Activated naive CD4-positive, alpha-beta T cell treated with anti-CD3 and anti-CD28 coated beads, Interleukin-2, amount 50 U/mL, for 24 hours (primary cell): Measurements from ENCODE around the gene REM1.
"Not testable (repeated sequence)": the region's sequence is repeated elsewhere in the genome, so short reads cannot be mapped to it uniquely, and the experiment has no call there.

Experiments used
- H3K27ac Mint-ChIP-seq: one replicate; pipeline ENCODE4 v1.8.0; 2021; ENCODE audit warnings: mild to moderate bottlenecking, mixed read lengths
- H3K27me3 Mint-ChIP-seq: one replicate; pipeline ENCODE4 v1.8.0; 2021; ENCODE audit warnings: mixed read lengths
- H3K36me3 Mint-ChIP-seq: one replicate; pipeline ENCODE4 v1.8.0; 2021; ENCODE audit warnings: mixed read lengths
- H3K4me1 Mint-ChIP-seq: one replicate; pipeline ENCODE4 v1.8.0; 2021; ENCODE audit warnings: mixed read lengths
- H3K4me3 Mint-ChIP-seq: one replicate; pipeline ENCODE4 v1.8.0; 2021; ENCODE audit warnings: mild to moderate bottlenecking, mixed read lengths
- H3K9me3 Mint-ChIP-seq: one replicate; pipeline ENCODE4 v1.8.0; 2021; ENCODE audit warnings: mixed read lengths

Gene REM1

GRCh38 chr20:31474097-31474436, 1.0 kb upstream of the REM1 start:
- Mint-ChIP-seq H3K4me3 (no peak overlapping the region), H3K9me3 (peaks cover 3% of the 10 kb centered on the region), H3K27me3 (peaks cover 25% of the 10 kb centered on the region), H3K4me1 (peaks cover 6% of the 10 kb centered on the region), H3K27ac (no peak overlapping the region), H3K36me3 (peaks cover 1% of the 10 kb centered on the region)

DNA sequence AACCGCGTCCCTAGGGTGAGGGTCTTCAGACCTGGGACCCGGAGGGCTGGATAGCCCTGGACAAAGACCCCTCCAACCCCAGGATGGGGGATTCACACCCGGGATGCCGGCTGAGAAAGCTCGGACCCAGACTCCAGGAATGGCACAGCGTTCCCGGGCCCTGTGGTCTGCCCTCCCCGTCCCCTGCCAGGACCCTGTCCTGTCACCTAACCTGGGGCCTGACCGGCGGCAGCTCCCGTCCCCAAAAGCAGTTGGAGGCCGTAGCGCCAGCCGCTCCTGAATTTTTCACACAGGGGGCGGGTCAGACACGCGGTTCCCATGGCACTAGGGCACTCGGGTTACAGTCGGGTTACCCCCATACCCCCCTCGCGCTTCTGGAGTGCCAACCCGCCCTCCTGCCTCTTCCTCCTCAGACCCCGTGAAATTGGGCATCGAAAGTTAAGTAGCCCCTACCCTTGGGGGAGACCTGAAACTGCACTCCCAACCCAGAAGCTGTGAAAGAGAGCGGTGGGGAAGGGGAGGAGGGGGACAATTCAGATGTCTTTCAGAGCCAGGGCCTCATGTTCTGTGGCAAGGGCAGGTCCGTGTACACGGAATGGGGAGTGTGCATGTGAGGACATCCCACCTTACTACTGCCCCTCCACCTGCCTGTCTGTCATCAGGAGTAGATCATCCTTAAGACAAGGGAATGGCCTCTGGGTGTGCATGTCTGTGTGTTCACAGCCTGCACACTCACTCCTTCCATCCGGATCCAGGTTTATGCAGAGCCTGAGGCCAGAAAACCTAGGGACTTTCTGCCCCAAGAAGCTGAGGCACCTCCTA, 595 bp downstream of the REM1 start:
- no peak overlapping the region for H3K27ac Mint-ChIP-seq
- peaks cover 6% of the 10 kb centered on the region for H3K4me1 Mint-ChIP-seq
- peaks cover 3% of the 10 kb centered on the region for H3K9me3 Mint-ChIP-seq
- no peak overlapping the region for H3K4me3 Mint-ChIP-seq
- peaks cover 25% of the 10 kb centered on the region for H3K27me3 Mint-ChIP-seq
- peaks cover 1% of the 10 kb centered on the region for H3K36me3 Mint-ChIP-seq

DNA sequence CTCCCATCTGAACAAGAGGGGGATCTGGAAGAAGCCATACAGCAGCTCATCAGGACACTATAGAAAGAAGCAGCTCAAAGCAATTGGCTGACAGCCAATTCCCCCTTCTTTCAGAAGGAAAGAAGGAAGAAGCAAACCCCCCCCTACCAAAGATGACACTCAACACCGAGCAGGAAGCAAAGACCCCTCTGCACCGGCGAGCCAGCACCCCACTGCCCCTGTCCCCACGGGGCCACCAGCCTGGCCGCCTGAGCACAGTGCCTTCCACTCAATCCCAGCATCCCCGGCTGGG, 1.2 kb downstream of the REM1 start:
- H3K27ac Mint-ChIP-seq, result no peak overlapping the region
- H3K4me3 Mint-ChIP-seq, result no peak overlapping the region
- peaks cover 1% of the 10 kb centered on the region for H3K36me3 Mint-ChIP-seq
- H3K4me1 Mint-ChIP-seq, result peaks cover 6% of the 10 kb centered on the region
- H3K9me3 Mint-ChIP-seq, result peaks cover 3% of the 10 kb centered on the region
- H3K27me3 Mint-ChIP-seq, result peaks cover 26% of the 10 kb centered on the region

DNA sequence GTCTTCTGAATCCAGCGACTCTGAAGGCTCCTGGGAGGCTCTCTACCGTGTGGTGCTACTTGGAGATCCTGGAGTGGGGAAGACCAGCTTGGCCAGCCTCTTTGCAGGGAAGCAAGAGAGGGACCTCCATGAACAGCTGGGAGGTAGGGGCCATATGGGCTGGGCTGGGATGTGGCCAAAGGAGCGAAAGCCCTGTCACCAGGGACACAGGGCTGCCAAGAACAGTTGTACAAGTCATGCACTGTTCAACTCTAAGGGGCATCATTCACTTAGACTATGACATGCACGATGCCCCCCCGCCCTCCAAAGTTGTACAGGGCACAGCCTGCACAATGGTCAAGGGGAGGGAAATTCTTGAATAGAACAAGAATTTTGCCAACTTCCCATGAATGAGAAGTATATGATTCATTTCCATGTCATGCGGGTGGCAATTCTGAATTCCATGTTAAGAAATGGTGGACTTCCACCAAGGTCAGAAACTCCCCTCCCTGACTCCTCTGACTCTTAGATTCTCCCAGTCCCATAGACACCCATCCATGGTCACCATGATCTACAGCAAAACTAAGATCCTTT, 1.6 kb downstream of the REM1 start:
- peaks cover 27% of the 10 kb centered on the region for H3K27me3 Mint-ChIP-seq
- H3K9me3 Mint-ChIP-seq, result peaks cover 3% of the 10 kb centered on the region
- peaks cover 6% of the 10 kb centered on the region for H3K4me1 Mint-ChIP-seq
- no peak overlapping the region for H3K27ac Mint-ChIP-seq
- no peak overlapping the region for H3K4me3 Mint-ChIP-seq
- peaks cover 1% of the 10 kb centered on the region for H3K36me3 Mint-ChIP-seq

- H3K9me3 Mint-ChIP-seq, result no peaks in the 10 kb centered on the region
- H3K27me3 Mint-ChIP-seq, result peaks cover 12% of the 10 kb centered on the region
- no peak overlapping the region for H3K27ac Mint-ChIP-seq
- H3K36me3 Mint-ChIP-seq, result no peaks in the 10 kb centered on the region
- no peak overlapping the region for H3K4me3 Mint-ChIP-seq
- H3K4me1 Mint-ChIP-seq, result no peaks in the 10 kb centered on the region
These were observed 8.9 kb downstream of the REM1 start for GRCh38 chr20:31484001-31484400.

DNA sequence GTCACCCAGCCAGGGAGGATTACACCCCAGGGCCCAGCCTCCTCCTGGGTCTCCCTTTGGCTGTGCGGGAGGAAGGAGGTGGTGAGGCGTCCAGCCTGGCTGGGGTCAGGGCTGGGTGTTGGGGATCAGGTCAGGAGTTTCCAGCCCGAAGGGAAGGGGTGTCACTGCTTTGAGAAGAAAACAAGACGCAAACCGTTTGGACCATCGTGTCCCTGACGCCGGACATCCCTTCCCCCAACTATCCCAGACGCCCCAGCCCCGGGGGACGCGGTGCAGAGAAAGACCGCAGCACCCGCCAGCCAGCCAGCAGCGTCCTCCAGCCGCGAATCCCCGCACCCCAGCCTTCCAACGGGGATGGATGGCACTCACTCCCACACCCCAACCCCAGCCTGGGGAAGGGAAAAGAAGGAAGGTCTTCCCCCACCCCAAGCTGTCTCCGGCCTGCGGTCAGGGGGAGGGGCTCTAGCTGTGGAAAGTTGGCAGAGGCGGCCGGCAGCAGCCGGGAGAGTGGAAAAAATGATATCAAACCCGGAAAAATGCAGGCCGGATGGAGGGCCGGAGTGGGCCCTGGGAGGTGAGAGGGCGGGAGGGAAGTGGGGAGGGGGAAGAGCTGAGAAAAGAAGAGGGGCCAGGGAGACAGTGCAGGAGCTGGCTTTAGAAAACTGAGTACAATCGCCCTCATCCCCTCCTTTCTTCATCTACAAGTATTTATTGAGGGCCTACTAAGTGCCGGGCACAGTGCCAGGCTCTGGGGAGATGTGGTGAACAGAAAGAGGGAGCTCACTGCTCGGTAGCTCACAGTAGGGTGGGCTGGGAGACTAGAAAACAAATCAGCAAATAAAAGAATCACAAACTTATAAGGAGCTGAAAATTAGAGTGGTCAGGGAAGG, 10.6 kb downstream of the REM1 start:
- Mint-ChIP-seq H3K27ac (no peak overlapping the region), H3K27me3 (peaks cover 12% of the 10 kb centered on the region), H3K4me3 (no peak overlapping the region), H3K36me3 (no peaks in the 10 kb centered on the region), H3K9me3 (no peaks in the 10 kb centered on the region), H3K4me1 (no peaks in the 10 kb centered on the region)

DNA sequence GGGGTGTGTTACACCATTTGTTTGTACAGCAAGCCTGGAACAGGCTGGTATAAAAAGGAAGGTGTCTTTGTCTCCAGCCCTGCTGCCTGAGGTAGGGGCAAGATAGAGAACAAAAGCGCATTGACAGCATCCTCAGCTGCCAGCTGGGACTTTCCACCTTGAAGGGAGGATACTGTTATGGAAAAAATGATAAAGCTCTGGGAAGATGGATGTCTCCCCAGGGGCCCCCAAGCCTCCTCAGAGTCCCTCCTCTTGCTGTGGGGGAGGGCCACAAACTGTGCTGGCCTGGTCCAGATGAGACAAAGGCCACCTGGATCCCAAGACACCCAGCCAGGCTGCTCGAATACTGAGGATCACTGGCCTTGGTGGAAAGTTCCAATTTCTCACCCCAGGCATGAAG, 13.0 kb downstream of the REM1 start:
- Mint-ChIP-seq H3K27me3 (peaks cover 7% of the 10 kb centered on the region), H3K27ac (no peak overlapping the region), H3K4me1 (no peaks in the 10 kb centered on the region), H3K4me3 (no peak overlapping the region), H3K36me3 (no peaks in the 10 kb centered on the region), H3K9me3 (no peaks in the 10 kb centered on the region)

DNA sequence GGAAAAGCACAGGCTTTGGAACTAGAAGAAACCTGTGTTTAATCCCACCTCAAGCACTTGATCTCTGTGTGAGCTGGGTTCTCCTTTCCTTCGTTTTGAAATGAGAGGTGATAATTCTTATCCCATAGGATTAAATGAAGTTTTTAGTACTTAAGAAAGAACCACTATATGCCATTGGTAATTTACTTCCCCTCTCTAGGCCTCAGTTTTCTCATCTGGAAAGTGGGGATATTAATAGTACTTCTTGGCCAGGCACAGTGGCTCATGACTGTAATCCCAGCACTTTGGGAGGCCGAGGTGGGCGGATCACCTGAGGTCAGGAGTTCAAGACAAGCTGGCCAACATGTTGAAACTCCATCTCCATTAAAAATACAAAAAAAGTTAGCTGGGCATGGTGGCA, 14.1 kb downstream of the REM1 start:
- Mint-ChIP-seq H3K4me3 (no peak overlapping the region), H3K27me3 (peaks cover 7% of the 10 kb centered on the region), H3K27ac (no peak overlapping the region), H3K9me3 (no peaks in the 10 kb centered on the region), H3K36me3 (no peaks in the 10 kb centered on the region), H3K4me1 (no peaks in the 10 kb centered on the region)

DNA sequence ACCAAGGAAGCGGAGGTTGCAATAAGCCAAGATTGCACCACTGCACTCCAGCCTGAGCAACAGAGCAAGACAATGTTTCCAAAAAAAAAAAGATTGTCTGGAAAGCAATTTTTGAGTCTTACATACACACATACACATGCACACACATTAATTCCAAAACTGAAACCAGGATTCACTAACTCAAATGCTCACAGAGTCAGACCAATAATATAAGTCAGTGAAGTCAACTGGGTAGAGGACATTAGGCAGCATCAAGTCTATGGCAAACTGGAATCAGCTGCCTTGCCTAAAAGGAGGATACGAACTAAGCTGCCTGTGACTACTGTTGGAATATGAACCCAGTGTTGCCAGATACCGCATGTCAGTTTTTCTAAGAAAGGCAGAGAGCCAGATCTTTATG, 15.7 kb downstream of the REM1 start:
- Mint-ChIP-seq H3K27ac (no peak overlapping the region), H3K36me3 (no peaks in the 10 kb centered on the region), H3K27me3 (peaks cover 6% of the 10 kb centered on the region), H3K4me1 (no peaks in the 10 kb centered on the region), H3K9me3 (no peaks in the 10 kb centered on the region), H3K4me3 (no peak overlapping the region)

DNA sequence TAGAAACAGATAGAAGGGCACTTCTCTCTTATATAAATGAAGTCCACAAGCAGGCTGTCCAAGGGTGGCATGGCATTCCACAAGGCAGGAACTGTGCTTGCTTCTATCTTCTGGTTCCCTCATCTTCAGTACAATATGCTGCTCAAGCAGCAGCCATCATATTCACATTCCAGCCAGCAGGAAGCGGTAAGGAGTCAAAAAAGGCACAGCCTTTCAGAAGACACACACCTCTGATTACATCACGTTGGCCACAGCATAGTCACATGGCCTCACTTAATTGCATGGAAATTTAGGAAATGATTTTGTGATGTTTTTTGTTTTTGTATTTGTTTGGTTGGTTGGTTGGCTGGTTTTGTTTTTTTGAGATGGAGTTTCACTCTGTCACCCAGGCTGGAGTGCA, 19.0 kb downstream of the REM1 start:
- Mint-ChIP-seq H3K9me3 (no peaks in the 10 kb centered on the region), H3K4me3 (no peak overlapping the region), H3K27me3 (peaks cover 12% of the 10 kb centered on the region), H3K27ac (no peak overlapping the region), H3K36me3 (no peaks in the 10 kb centered on the region), H3K4me1 (no peaks in the 10 kb centered on the region)

- Mint-ChIP-seq H3K36me3 (no peaks in the 10 kb centered on the region), H3K9me3 (no peaks in the 10 kb centered on the region), H3K4me1 (no peaks in the 10 kb centered on the region), H3K4me3 (no peak overlapping the region), H3K27ac (no peak overlapping the region), H3K27me3 (peaks cover 12% of the 10 kb centered on the region)
These were observed 21.7 kb downstream of the REM1 start for GRCh38 chr20:31496761-31497295.

DNA sequence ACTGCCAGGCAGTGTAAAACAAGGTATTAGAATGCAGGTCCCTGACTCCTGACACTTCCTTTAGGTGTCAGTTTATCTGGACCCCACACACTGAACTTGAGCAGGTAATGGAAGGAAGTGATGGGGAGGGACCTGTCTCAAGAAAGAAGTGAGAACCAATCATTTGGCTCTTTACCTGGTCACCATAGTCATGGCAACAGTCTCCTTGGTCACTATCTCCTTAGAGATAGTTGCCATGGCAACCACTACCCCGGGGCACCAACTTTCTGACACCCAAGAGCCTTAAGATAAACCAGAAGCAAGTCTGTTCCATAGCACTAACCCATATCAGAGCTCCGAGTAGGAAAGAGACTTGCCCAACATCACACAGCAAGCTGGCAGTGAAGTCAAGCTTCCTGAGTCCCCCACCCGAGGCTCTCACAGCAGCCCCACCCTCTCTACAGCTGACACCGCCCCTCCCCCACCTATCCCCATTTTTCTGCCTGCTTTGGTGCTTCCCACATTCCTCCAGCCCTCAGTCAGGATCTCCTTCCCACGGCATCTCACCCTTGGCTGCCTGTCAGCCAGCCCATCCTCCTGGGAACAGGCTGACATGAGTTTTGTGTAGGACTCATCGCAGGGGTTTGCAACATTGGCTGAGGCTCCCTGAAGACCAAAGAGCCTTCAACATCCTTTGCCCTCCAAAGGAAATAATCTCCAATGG, 22.9 kb downstream of the REM1 start:
- H3K4me3 Mint-ChIP-seq, result no peak overlapping the region
- H3K27ac Mint-ChIP-seq, result no peak overlapping the region
- no peaks in the 10 kb centered on the region for H3K4me1 Mint-ChIP-seq
- H3K9me3 Mint-ChIP-seq, result no peaks in the 10 kb centered on the region
- peaks cover 12% of the 10 kb centered on the region for H3K27me3 Mint-ChIP-seq
- H3K36me3 Mint-ChIP-seq, result no peaks in the 10 kb centered on the region

DNA sequence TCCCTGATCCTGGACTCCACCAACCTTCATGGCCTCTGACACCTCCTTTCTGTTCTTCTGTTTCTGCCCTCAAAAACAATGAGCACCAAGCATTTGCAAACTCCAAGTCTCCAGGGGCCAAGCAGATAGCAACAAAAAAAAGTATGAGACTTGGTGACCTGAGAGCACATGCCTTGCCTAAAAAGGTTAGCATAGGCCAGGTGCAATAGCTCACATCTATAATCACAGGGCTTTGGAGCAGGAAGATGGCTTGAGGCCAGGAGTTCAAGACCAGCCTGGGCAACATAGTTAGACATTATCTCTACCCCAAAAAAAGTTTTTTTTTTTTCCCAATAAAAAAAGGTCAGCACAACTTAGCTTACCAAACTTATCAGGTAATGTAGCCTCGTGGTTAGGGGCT, 25.4 kb downstream of the REM1 start:
- Mint-ChIP-seq H3K27me3 (peaks cover 5% of the 10 kb centered on the region), H3K27ac (no peak overlapping the region), H3K36me3 (no peaks in the 10 kb centered on the region), H3K9me3 (no peaks in the 10 kb centered on the region), H3K4me1 (peaks cover 5% of the 10 kb centered on the region), H3K4me3 (no peak overlapping the region)

- H3K9me3 Mint-ChIP-seq, H3K27me3 Mint-ChIP-seq, H3K4me3 Mint-ChIP-seq, H3K36me3 Mint-ChIP-seq, H3K4me1 Mint-ChIP-seq, H3K27ac Mint-ChIP-seq: not testable (repeated sequence)
These were observed 28.0 kb downstream of the REM1 start for GRCh38 chr20:31502884-31503673.

DNA sequence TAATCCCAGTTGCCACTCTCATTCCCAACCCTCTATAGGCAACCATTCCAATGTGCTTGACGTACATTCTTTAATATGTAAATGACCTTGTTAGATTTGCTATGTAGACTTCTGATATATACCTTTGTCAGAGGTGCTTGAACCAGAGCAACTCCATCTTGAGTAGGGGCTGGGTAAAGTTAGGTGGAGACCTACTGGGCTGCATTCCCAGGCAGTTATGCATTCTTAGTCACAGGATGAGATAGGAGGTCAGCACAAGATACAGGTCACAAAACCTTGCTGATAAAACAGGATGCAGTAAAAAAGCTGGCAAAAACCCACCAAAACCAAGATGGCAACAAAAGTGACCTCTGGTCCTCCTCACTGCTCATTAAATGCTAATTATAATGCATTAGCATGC, 30.8 kb downstream of the REM1 start:
- Mint-ChIP-seq H3K27me3 (peaks cover 3% of the 10 kb centered on the region), H3K4me1 (peaks cover 5% of the 10 kb centered on the region), H3K9me3 (no peaks in the 10 kb centered on the region), H3K4me3 (no peak overlapping the region), H3K27ac (no peak overlapping the region), H3K36me3 (peaks cover 2% of the 10 kb centered on the region)
